Prostate gland (tissue), 2 donors: ENCODE results near the gene KYAT1.

Experiments
- POLR2A ChIP-seq: fragments of 450-650 bp; IDR thresholded peaks from one replicate; pipeline ENCODE4 v1.6.1; 2016; ENCODE audit warnings: antibody characterized with exemption, mild to moderate bottlenecking
- TF ChIP-seq, protein P1 (sequence below), 4 experiments: fragments of 200-600 bp in 2 of 4; fragments of 450-650 bp in 2 of 4; sonication (generic) in 2 of 4; IDR thresholded peaks; 1 replicate in 3 of 4; 2 replicates in 1 of 4; pipeline ENCODE4 v1.5.1; 2016 to 2019; ENCODE audit warnings: antibody characterized with exemption in 4 of 4, mild to moderate bottlenecking in 2 of 4, moderate library complexity in 2 of 4

DNA sequence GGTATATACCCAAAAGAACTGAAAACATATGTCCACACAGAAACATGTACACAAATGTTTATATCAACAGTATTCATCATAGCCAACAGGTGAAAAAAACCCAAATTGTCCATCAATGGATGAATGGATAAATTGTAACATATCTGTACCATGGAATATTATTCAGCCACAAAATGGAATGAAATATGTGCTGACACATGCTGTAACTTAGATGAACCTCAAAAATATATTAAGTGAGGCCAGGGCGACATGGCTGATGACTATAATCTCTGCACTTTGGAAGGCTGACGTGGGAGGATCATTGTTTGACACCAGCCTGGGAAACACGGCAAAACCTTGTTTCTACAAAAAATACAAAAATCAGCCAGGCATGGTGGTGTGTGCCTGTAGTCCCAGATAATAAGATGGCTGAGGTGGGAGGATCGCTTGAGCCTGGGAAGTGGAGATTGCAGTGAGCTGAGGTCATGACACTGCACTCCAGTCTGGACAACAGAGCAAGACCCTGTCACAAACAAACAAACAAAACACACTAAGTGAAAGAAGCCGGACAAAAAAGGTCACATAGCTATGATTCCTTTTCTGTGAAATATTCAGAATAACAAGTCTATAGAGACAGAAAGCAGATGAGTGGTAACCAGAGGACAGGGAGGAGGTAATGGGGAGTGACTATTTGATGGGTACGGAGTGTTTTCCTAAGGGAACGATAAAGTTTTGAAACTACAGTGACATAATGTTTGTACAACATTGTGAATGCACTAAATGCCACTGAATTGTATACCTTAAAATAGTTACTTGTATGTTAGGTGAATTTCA, 11.4 kb downstream of the KYAT1 start:
- TF ChIP-seq, protein P1, sequence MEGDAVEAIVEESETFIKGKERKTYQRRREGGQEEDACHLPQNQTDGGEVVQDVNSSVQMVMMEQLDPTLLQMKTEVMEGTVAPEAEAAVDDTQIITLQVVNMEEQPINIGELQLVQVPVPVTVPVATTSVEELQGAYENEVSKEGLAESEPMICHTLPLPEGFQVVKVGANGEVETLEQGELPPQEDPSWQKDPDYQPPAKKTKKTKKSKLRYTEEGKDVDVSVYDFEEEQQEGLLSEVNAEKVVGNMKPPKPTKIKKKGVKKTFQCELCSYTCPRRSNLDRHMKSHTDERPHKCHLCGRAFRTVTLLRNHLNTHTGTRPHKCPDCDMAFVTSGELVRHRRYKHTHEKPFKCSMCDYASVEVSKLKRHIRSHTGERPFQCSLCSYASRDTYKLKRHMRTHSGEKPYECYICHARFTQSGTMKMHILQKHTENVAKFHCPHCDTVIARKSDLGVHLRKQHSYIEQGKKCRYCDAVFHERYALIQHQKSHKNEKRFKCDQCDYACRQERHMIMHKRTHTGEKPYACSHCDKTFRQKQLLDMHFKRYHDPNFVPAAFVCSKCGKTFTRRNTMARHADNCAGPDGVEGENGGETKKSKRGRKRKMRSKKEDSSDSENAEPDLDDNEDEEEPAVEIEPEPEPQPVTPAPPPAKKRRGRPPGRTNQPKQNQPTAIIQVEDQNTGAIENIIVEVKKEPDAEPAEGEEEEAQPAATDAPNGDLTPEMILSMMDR (IDR thresholded peaks at IDR 0.05) = no peak
- TF ChIP-seq POLR2A = no peak
